Uterus (tissue), 4 donors: ENCODE results near the gene PRM3. TPM values are rescaled to one million over a fixed set of nuclear protein-coding genes. Genes with fewer than 3 reads are reported as not detected.

Experiments used
- DNase-seq, 2 donors: peaks; one replicate each; pipeline ENCODE4 v3.0.0-alpha.2; 2019 to 2020
- H3K27ac ChIP-seq, 2 donors: fragments of 200-600 bp; sonication (generic); 1 replicate in 1 of 2; 2 replicates in 1 of 2; pipeline ENCODE4 v1.5.1; 2016 to 2018
- H3K27me3 ChIP-seq, 2 donors: fragments of 200-600 bp; sonication (generic); one replicate each; pipeline ENCODE4 v1.5.1; 2018 to 2019; ENCODE audit warnings: control low read depth in 1 of 2
- H3K36me3 ChIP-seq, 2 donors: fragments of 200-600 bp; sonication (generic); one replicate each; pipeline ENCODE4 v1.5.1; 2019; ENCODE audit warnings: control low read depth in 1 of 2
- H3K4me1 ChIP-seq, 2 donors: fragments of 200-600 bp; sonication (generic); one replicate each; pipeline ENCODE4 v1.5.1; 2018 to 2019; ENCODE audit warnings: control low read depth in 1 of 2
- H3K4me3 ChIP-seq, 2 donors: fragments of 200-600 bp; sonication (generic); 1 replicate in 1 of 2; 2 replicates in 1 of 2; pipeline ENCODE4 v1.5.1; 2018 to 2019; ENCODE audit warnings: mild to moderate bottlenecking in 1 of 2
- H3K9me3 ChIP-seq, 2 donors: fragments of 200-600 bp; sonication (generic); one replicate each; pipeline ENCODE4 v1.5.1; 2019; ENCODE audit warnings: control low read depth in 1 of 2
- CTCF ChIP-seq, 4 experiments: fragments of 200-600 bp in 2 of 4; fragments of 450-650 bp in 2 of 4; sonication (generic) in 2 of 4; IDR thresholded peaks; one replicate each; pipeline ENCODE4 v1.5.1; 2016 to 2019; ENCODE audit warnings: antibody characterized with exemption in 4 of 4, mild to moderate bottlenecking in 2 of 4, moderate library complexity in 1 of 4
- POLR2A ChIP-seq, 2 donors: fragments of 450-650 bp; IDR thresholded peaks; one replicate each; pipeline ENCODE4 v1.6.1; 2016; ENCODE audit warnings: antibody characterized with exemption in 2 of 2, mild to moderate bottlenecking in 1 of 2, moderate library complexity in 1 of 2
- intact Hi-C: fragments of 100-400 bp; cut with DNase I; formaldehyde crosslinking; loops from one replicate; pipeline ENCODE4 v1.15.1; 2023; ENCODE audit warnings: low total_unique reads
- total RNA-seq, 4 donors: library from RNA; depleted of rRNA in 3 of 4; stranded (reverse); fragments of >200 nt in 3 of 4; gene quantifications; one replicate each; pipeline versions ENCODE4 v1.1.0 to v1.2.4, GENCODE V29; 2014 to 2023
- donor health status: DM: yes; HTN: yes; CAD: no.

The PRM3 gene
- total RNA-seq, 4 donors from 2014 or later = not detected

- no peaks in the 10 kb centered on the region for H3K36me3 ChIP-seq
- no peaks in the 10 kb centered on the region for H3K9me3 ChIP-seq
- H3K4me3 ChIP-seq = no peak overlapping the region
- no peaks in the 10 kb centered on the region for H3K4me1 ChIP-seq
- H3K27ac ChIP-seq = no peak overlapping the region
- H3K27me3 ChIP-seq = no peaks in the 10 kb centered on the region
- no peak for DNase-seq
- TF ChIP-seq CTCF (IDR thresholded peaks at IDR 0.05) (no peak), POLR2A (IDR thresholded peaks at IDR 0.05) (no peak)
- intact Hi-C loops = no loop called here
These were observed 39.6 kb downstream of the PRM3 start for GRCh38 chr16:11233727-11234376.

- Histone ChIP-seq H3K4me1 (no peaks in the 10 kb centered on the region), H3K27me3 (no peaks in the 10 kb centered on the region), H3K4me3 (no peak overlapping the region), H3K27ac (no peak overlapping the region), H3K36me3 (no peaks in the 10 kb centered on the region), H3K9me3 (no peaks in the 10 kb centered on the region)
- DNase-seq = no peak
- intact Hi-C loops = no loop called here
- TF ChIP-seq POLR2A (IDR thresholded peaks at IDR 0.05) (no peak), CTCF (IDR thresholded peaks at IDR 0.05) (no peak)
These were observed 40.3 kb downstream of the PRM3 start for GRCh38 chr16:11232852-11233726.

- no peak for DNase-seq
- TF ChIP-seq CTCF (IDR thresholded peaks at IDR 0.05) = no peak
- no peak for TF ChIP-seq POLR2A (IDR thresholded peaks at IDR 0.05)
- Histone ChIP-seq H3K4me1 (no peaks in the 10 kb centered on the region), H3K27me3 (no peaks in the 10 kb centered on the region), H3K27ac (no peak overlapping the region), H3K4me3 (no peak overlapping the region), H3K36me3 (no peaks in the 10 kb centered on the region), H3K9me3 (no peaks in the 10 kb centered on the region)
- intact Hi-C loops = no loop called here
These were observed 41.1 kb downstream of the PRM3 start for GRCh38 chr16:11232302-11232851.

- Histone ChIP-seq H3K27ac (no peak overlapping the region), H3K4me3 (no peak overlapping the region), H3K27me3 (no peaks in the 10 kb centered on the region), H3K4me1 (no peaks in the 10 kb centered on the region), H3K9me3 (no peaks in the 10 kb centered on the region), H3K36me3 (no peaks in the 10 kb centered on the region)
- intact Hi-C loops = no loop called here
- no peak for DNase-seq
- TF ChIP-seq POLR2A (IDR thresholded peaks at IDR 0.05) (no peak), CTCF (IDR thresholded peaks at IDR 0.05) (no peak)
These were observed 42.0 kb downstream of the PRM3 start for GRCh38 chr16:11231367-11231970.
